ENCODE results near the gene ADARB2. TPM values are rescaled to one million over a fixed set of nuclear protein-coding genes. Genes with fewer than 3 reads are reported as not detected.

ADARB2 gene
- total and polyA plus RNA-seq, 8 donors: 0.34 to 24.7 (median 3.2) TPM

- H3K27ac ChIP-seq: no peak overlapping the region
- TF ChIP-seq CTCF (IDR thresholded peaks at IDR 0.05): no peak
- ATAC-seq (no peak), DNase-seq (no peak), FAIRE-seq (no peak)
- intact Hi-C loops (cut with DNase I): no loop called here
- no peaks in the 10 kb centered on the region for H3K36me3 ChIP-seq
- H3K4me1 ChIP-seq: no peaks in the 10 kb centered on the region
- H3K27me3 ChIP-seq: peaks cover 0 to 25% (median 0%) of the 10 kb centered on the region in 4 donors
- no peak overlapping the region for H3K4me3 ChIP-seq
- WGBS, 2 donors: 43% methylated on average over 9 of the region's 9 CpGs
- H3K9me3 ChIP-seq: no peaks in the 10 kb centered on the region
These were observed 8.6 kb upstream of the ADARB2 start for GRCh38 chr10:1745780-1746456.

GRCh38 chr10:1744524-1744923, 7.2 kb upstream of the ADARB2 start:
- Histone ChIP-seq H3K36me3 (no peaks in the 10 kb centered on the region), H3K4me3 (no peak overlapping the region), H3K4me1 (no peaks in the 10 kb centered on the region), H3K9me3 (no peaks in the 10 kb centered on the region), H3K27me3 (peaks cover 0 to 29% (median 0%) of the 10 kb centered on the region in 4 donors), H3K27ac (no peak overlapping the region)
- DNase-seq (no peak), ATAC-seq (no peak), FAIRE-seq (no peak)
- intact Hi-C loops (cut with DNase I): no loop called here
- TF ChIP-seq CTCF (IDR thresholded peaks at IDR 0.05): no peak
- WGBS, 2 donors: 70 to 78% methylated on average over 12 of the region's 12 CpGs

GRCh38 chr10:1743141-1743540, 5.8 kb upstream of the ADARB2 start:
- no peaks in the 10 kb centered on the region for H3K9me3 ChIP-seq
- FAIRE-seq (no peak), DNase-seq (no peak), ATAC-seq (no peak)
- no peaks in the 10 kb centered on the region for H3K4me1 ChIP-seq
- H3K4me3 ChIP-seq: no peak overlapping the region
- no peak for TF ChIP-seq CTCF (IDR thresholded peaks at IDR 0.05)
- intact Hi-C loops (cut with DNase I): no loop called here
- WGBS, 2 donors: 71 to 78% methylated on average over 10 of the region's 10 CpGs
- no peak overlapping the region for H3K27ac ChIP-seq
- peaks cover 0 to 29% (median 3%) of the 10 kb centered on the region in 4 donors for H3K27me3 ChIP-seq
- H3K36me3 ChIP-seq: no peaks in the 10 kb centered on the region

GRCh38 chr10:1741450-1741849, 4.1 kb upstream of the ADARB2 start:
- intact Hi-C loops (cut with DNase I): no loop called here
- Histone ChIP-seq H3K9me3 (no peaks in the 10 kb centered on the region), H3K27me3 (peaks cover 0 to 32% (median 4%) of the 10 kb centered on the region in 4 donors), H3K4me1 (peaks cover 0 to 7% (median 5%) of the 10 kb centered on the region in 3 donors), H3K4me3 (no peak overlapping the region), H3K27ac (no peak overlapping the region), H3K36me3 (no peaks in the 10 kb centered on the region)
- DNase-seq (no peak), ATAC-seq (no peak), FAIRE-seq (no peak)
- WGBS, 2 donors: 10 to 28% methylated on average over 2 of the region's 2 CpGs
- no peak for TF ChIP-seq CTCF (IDR thresholded peaks at IDR 0.05)

- peaks cover 0 to 7% (median 5%) of the 10 kb centered on the region in 3 donors for H3K4me1 ChIP-seq
- H3K27me3 ChIP-seq: peaks cover 0 to 42% (median 8%) of the 10 kb centered on the region in 4 donors
- no peak for DNase-seq
- H3K36me3 ChIP-seq: no peaks in the 10 kb centered on the region
- no peak for TF ChIP-seq CTCF (IDR thresholded peaks at IDR 0.05)
- no peak for ATAC-seq
- H3K9me3 ChIP-seq: no peaks in the 10 kb centered on the region
- intact Hi-C loops (cut with DNase I): no loop called here
- 31 to 45% methylated on average over 14 of the region's 14 CpGs for WGBS, 2 donors
- H3K27ac ChIP-seq: no peak overlapping the region
- no peak for FAIRE-seq
- no peak overlapping the region for H3K4me3 ChIP-seq
These were observed 2.4 kb upstream of the ADARB2 start for GRCh38 chr10:1739751-1740150.
